HepG2 (cell line): ENCODE data around the gene RRP12. TPM values are rescaled to one million over a fixed set of nuclear protein-coding genes. Genes with fewer than 3 reads are reported as not detected.

Experiments used
- AKNA ChIP-seq: sonication (generic); formaldehyde crosslinking; IDR thresholded peaks from 2 replicates; pipeline ENCODE4 v1.4.0; 2020; ENCODE audit warnings: missing genetic modification reagents, borderline replicate concordance
- ATM ChIP-seq: fragments of 450-650 bp; IDR thresholded peaks from 2 replicates; pipeline ENCODE4 v1.7.1; 2017; ENCODE audit warnings: mild to moderate bottlenecking, borderline replicate concordance
- CEBPB ChIP-seq: IDR thresholded peaks from 2 replicates; pipeline ENCODE4 v1.6.1; 2011; ENCODE audit warnings: low read depth, low read length, improper control_type of control experiment, borderline replicate concordance
- EP300 ChIP-seq, 3 experiments: sonication (generic) in 1 of 3; formaldehyde crosslinking in 1 of 3; IDR thresholded peaks; 2 replicates each; pipeline versions ENCODE4 v1.5.1 to v1.6.1; 2011 to 2020; ENCODE audit warnings: low read depth in 2 of 3, low read length in 2 of 3, borderline replicate concordance in 1 of 3, improper control_type of control experiment in 1 of 3, mild to moderate bottlenecking in 1 of 3, missing genetic modification reagents in 1 of 3, moderate library complexity in 1 of 3
- JDP2 ChIP-seq: sonication (generic); formaldehyde crosslinking; IDR thresholded peaks from 2 replicates; pipeline ENCODE4 v1.8.1; 2022; ENCODE audit warnings: missing genetic modification reagents, borderline replicate concordance
- KDM5B ChIP-seq: sonication (generic); formaldehyde crosslinking; IDR thresholded peaks from 2 replicates; pipeline ENCODE4 v1.4.0; 2020; ENCODE audit warnings: missing genetic modification reagents, mild to moderate bottlenecking, borderline replicate concordance
- KLF16 ChIP-seq, 2 experiments: sonication (generic) in 1 of 2; formaldehyde crosslinking in 1 of 2; IDR thresholded peaks; 2 replicates each; pipeline versions ENCODE4 v1.6.1 to v1.8.0; 2016 to 2023; ENCODE audit warnings: missing genetic modification reagents in 2 of 2, missing compliant biosample characterization in 1 of 2
- NFIB ChIP-seq: sonication (generic); formaldehyde crosslinking; IDR thresholded peaks from 2 replicates; pipeline ENCODE4 v1.9.0; 2021; ENCODE audit warnings: missing genetic modification reagents, mild to moderate bottlenecking, borderline replicate concordance
- PCBP1 ChIP-seq: fragments of 200-400 bp; formaldehyde crosslinking; IDR thresholded peaks from 2 replicates; pipeline ENCODE4 v1.6.1; 2017; ENCODE audit warnings: mild to moderate bottlenecking, low read depth, low read length, borderline replicate concordance
- RFX3 ChIP-seq: IDR thresholded peaks from 2 replicates; pipeline ENCODE4 v1.6.1; 2016; ENCODE audit warnings: missing biosample characterization, missing genetic modification reagents
- RFXAP ChIP-seq: sonication (generic); formaldehyde crosslinking; IDR thresholded peaks from 2 replicates; pipeline ENCODE4 v1.4.0; 2020; ENCODE audit warnings: missing genetic modification reagents, borderline replicate concordance
- SETDB1 ChIP-seq: sonication (generic); formaldehyde crosslinking; IDR thresholded peaks from 2 replicates; pipeline ENCODE4 v1.5.1; 2020; ENCODE audit warnings: missing genetic modification reagents, mild to moderate bottlenecking, borderline replicate concordance
- SIN3B ChIP-seq: fragments of 150-350 bp; IDR thresholded peaks from 2 replicates; pipeline ENCODE4 v1.6.1; 2014; ENCODE audit warnings: low read length
- TBX2 ChIP-seq: sonication (generic); formaldehyde crosslinking; IDR thresholded peaks from 2 replicates; pipeline ENCODE4 v1.5.0; 2020; ENCODE audit warnings: missing genetic modification reagents, mild to moderate bottlenecking, borderline replicate concordance
- ZFP82 ChIP-seq: sonication (generic); formaldehyde crosslinking; IDR thresholded peaks from 2 replicates; pipeline ENCODE4 v1.5.1; 2020; ENCODE audit warnings: mild to moderate bottlenecking, missing genetic modification reagents, borderline replicate concordance
- ZNF207 ChIP-seq: fragments of 450-650 bp; IDR thresholded peaks from 2 replicates; pipeline ENCODE4 v1.6.1; 2016; ENCODE audit warnings: antibody characterized with exemption, borderline replicate concordance
- ZNF7 ChIP-seq: IDR thresholded peaks from 2 replicates; pipeline ENCODE4 v1.6.1; 2016; ENCODE audit warnings: missing biosample characterization, missing genetic modification reagents
- ZNF776 ChIP-seq: sonication (generic); formaldehyde crosslinking; IDR thresholded peaks from 2 replicates; pipeline ENCODE4 v1.4.0; 2020; ENCODE audit warnings: mild to moderate bottlenecking, missing genetic modification reagents
- ZNF839 ChIP-seq: sonication (generic); formaldehyde crosslinking; IDR thresholded peaks from 2 replicates; pipeline ENCODE4 v1.4.0; 2020; ENCODE audit warnings: missing genetic modification reagents, mild to moderate bottlenecking, borderline replicate concordance
- polyA plus RNA-seq, 8 experiments: library from polyadenylated mRNA; depleted of rRNA in 3 of 8; stranded (reverse) in 7 of 8; unstranded in 1 of 8; fragments of >200 nt; fragmentation: Illumina TruSeq in 4 of 8; extraction: Trizol in 4 of 8; gene quantifications; 2 replicates each; pipeline versions ENCODE4 v1.2.1 to v1.2.3, GENCODE V29; 2011 to 2016; ENCODE audit warnings: low read depth in 4 of 8, missing spikeins in 1 of 8, mixed read lengths in 1 of 8; ENCODE audit not compliant: insufficient read depth in 1 of 8
- total RNA-seq, 5 experiments: library from RNA; depleted of rRNA; stranded (reverse); fragments of >200 nt; fragmentation: Illumina TruSeq; extraction: Trizol; gene quantifications; 2 replicates each; pipeline ENCODE4 v1.2.3, GENCODE V29; 2016; ENCODE audit warnings: low read depth in 1 of 5
- TF ChIP-seq, protein P1 (sequence below): sonication (generic); formaldehyde crosslinking; IDR thresholded peaks from 2 replicates; pipeline ENCODE4 v1.4.0; 2020; ENCODE audit warnings: missing genetic modification reagents
- TF ChIP-seq, protein P2 (sequence below): sonication (generic); formaldehyde crosslinking; IDR thresholded peaks from 2 replicates; pipeline ENCODE4 v1.8.1; 2023; ENCODE audit warnings: mild to moderate bottlenecking, inconsistent platforms, moderate library complexity, missing genetic modification reagents, borderline replicate concordance

RRP12 gene
- total and polyA plus RNA-seq, 2 of the 13 experiments (the other 11 are each of a cell fraction or from before 2014, with no cell fraction given) = 13.2 to 39.4 TPM

DNA sequence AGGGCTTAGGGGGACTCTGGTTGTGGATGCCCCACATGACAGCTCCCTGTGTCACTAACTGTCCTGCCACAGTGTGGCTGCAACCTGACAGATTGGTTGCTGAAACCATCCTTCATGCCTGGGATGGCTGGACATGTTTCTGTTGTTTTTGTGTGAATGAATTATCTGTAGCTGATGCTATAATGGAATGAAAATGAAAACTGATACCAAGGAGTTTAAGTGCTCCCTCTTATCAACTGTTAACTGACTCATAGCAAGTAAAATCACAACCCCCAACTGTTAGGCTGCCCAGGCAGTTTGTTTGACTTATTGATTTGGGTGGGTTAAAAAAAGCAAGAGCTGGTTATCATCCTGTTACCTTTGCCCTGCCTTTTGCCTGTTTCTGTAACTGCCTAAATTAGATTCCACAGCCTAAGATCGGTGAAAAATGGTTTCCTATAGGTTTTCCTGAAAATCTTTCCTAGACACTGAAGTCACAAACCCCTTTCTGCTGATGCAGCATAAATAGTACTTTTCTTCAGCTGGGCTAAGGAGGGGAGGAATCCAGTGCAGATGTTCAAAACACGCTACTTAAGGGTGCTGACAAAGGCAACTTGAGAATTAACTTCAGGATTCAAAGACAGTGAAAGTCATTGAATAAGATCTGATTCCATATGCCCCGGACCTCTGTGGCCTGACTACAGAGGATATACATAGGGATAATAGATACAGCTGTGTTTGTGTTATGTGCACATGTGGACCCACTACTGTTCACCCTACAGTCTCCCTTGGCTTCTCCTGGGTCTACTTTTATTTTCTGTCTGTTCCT lies 72.3 kb downstream of the RRP12 start (continued):
- no peak for TF ChIP-seq RFXAP (CRISPR knock-in tag)
- no peak for TF ChIP-seq NFIB (CRISPR knock-in tag)
- TF ChIP-seq RFX3 (CRISPR knock-in tag) = no peak
- TF ChIP-seq KDM5B = no peak
- TF ChIP-seq AKNA (CRISPR knock-in tag) = no peak
- peak in 1 of 2 experiments; percentile 87; a peak in 2 of 4 replicates for TF ChIP-seq EP300 (IDR thresholded peaks at IDR 0.05; ENCODE audit: low read depth in 2 of 2, low read length in 2 of 2)
- peak; percentile 23; the same call in 1 of the 2 replicates for TF ChIP-seq EP300 (CRISPR knock-in tag; IDR thresholded peaks at IDR 0.05; ENCODE audit: borderline replicate concordance)
- TF ChIP-seq, protein P1, sequence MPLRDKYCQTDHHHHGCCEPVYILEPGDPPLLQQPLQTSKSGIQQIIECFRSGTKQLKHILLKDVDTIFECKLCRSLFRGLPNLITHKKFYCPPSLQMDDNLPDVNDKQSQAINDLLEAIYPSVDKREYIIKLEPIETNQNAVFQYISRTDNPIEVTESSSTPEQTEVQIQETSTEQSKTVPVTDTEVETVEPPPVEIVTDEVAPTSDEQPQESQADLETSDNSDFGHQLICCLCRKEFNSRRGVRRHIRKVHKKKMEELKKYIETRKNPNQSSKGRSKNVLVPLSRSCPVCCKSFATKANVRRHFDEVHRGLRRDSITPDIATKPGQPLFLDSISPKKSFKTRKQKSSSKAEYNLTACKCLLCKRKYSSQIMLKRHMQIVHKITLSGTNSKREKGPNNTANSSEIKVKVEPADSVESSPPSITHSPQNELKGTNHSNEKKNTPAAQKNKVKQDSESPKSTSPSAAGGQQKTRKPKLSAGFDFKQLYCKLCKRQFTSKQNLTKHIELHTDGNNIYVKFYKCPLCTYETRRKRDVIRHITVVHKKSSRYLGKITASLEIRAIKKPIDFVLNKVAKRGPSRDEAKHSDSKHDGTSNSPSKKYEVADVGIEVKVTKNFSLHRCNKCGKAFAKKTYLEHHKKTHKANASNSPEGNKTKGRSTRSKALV (CRISPR knock-in tag) = peak; percentile 78; the same call in 1 of the 2 replicates
- TF ChIP-seq ZFP82 = no peak
- peak; percentile 42; the same call in 1 of the 2 replicates for TF ChIP-seq ZNF7 (CRISPR knock-in tag)
- TF ChIP-seq, protein P2, sequence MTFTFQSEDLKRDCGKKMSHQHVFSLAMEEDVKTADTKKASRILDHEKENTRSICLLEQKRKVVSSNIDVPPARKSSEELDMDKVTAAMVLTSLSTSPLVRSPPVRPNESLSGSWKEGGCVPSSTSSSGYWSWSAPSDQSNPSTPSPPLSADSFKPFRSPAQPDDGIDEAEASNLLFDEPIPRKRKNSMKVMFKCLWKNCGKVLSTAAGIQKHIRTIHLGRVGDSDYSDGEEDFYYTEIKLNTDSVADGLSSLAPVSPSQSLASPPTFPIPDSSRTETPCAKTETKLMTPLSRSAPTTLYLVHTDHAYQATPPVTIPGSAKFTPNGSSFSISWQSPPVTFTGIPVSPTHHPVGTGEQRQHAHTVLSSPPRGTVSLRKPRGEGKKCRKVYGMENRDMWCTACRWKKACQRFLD = no peak
- no peak for TF ChIP-seq ZNF207
- no peak; the same call in 1 of the 2 replicates for TF ChIP-seq JDP2
- peak; percentile 63 for TF ChIP-seq TBX2 (CRISPR knock-in tag)
- TF ChIP-seq CEBPB = no peak
- TF ChIP-seq ZNF839 (CRISPR knock-in tag) = no peak
- TF ChIP-seq KLF16 (CRISPR knock-in tag; IDR thresholded peaks at IDR 0.05) = peak in 1 of 2 experiments; percentile 71; a peak in 1 of 4 replicates
- no peak for TF ChIP-seq PCBP1
- TF ChIP-seq SIN3B = no peak
- no peak for TF ChIP-seq SETDB1 (CRISPR knock-in tag)
- no peak for TF ChIP-seq ATM
- TF ChIP-seq ZNF776 (CRISPR knock-in tag) = no peak
